Parathyroid adenoma (tissue), 2 donors: ENCODE data around the gene PCMTD2.
A peak's percentile ranks its signal among the peaks of the same experiment; 100 is the strongest.
"Not testable (repeated sequence)": the region's sequence is repeated elsewhere in the genome, so short reads cannot be mapped to it uniquely, and the experiment has no call there.

Source experiments
- H2AFZ ChIP-seq: fragments of 300-600 bp; sonication (generic); one replicate; pipeline ENCODE4 v1.7.0; 2017; ENCODE audit warnings: antibody characterized with exemption, mild to moderate bottlenecking
- H3K27ac ChIP-seq: fragments of 300-600 bp; sonication (generic); one replicate; pipeline ENCODE4 v1.7.0; 2017
- H3K27me3 ChIP-seq: fragments of 300-600 bp; sonication (generic); one replicate; pipeline ENCODE4 v1.7.0; 2017; ENCODE audit warnings: low read length; ENCODE audit not compliant: control insufficient read depth, insufficient read depth
- H3K36me3 ChIP-seq: fragments of 300-600 bp; sonication (generic); one replicate; pipeline ENCODE4 v1.7.0; 2017; ENCODE audit warnings: low read length; ENCODE audit not compliant: control insufficient read depth, insufficient read depth
- H3K4me1 ChIP-seq: fragments of 300-600 bp; sonication (generic); one replicate; pipeline ENCODE4 v1.7.0; 2017; ENCODE audit warnings: control low read depth
- H3K4me2 ChIP-seq: fragments of 300-600 bp; sonication (generic); one replicate; pipeline ENCODE4 v1.7.0; 2017; ENCODE audit warnings: low read length
- H3K4me3 ChIP-seq: fragments of 300-600 bp; sonication (generic); one replicate; pipeline ENCODE4 v1.7.0; 2017; ENCODE audit warnings: low read depth, low read length
- H3K79me2 ChIP-seq: fragments of 300-600 bp; sonication (generic); one replicate; pipeline ENCODE4 v1.7.0; 2017; ENCODE audit warnings: control low read depth
- H3K9ac ChIP-seq: fragments of 300-600 bp; sonication (generic); one replicate; pipeline ENCODE4 v1.7.0; 2017; ENCODE audit warnings: mild to moderate bottlenecking
- H3K9me3 ChIP-seq: fragments of 300-600 bp; sonication (generic); one replicate; pipeline ENCODE4 v1.7.0; 2017; ENCODE audit warnings: low read length; ENCODE audit not compliant: control insufficient read depth
- CTCF ChIP-seq: fragments of 300-600 bp; sonication (generic); IDR thresholded peaks from one replicate; pipeline ENCODE4 v1.7.0; 2017; ENCODE audit warnings: antibody characterized with exemption, mild to moderate bottlenecking
- donor health status: primary hyperparathyroidism.

The PCMTD2 gene

GRCh38 chr20:64316415-64317083 is 61.0 kb downstream of the PCMTD2 start:
- H3K4me1 ChIP-seq, H3K9me3 ChIP-seq, H3K9ac ChIP-seq, H3K27ac ChIP-seq, H3K27me3 ChIP-seq, H3K4me2 ChIP-seq, H3K79me2 ChIP-seq, H3K4me3 ChIP-seq, H3K36me3 ChIP-seq: not testable (repeated sequence)
- peak overlapping the region; percentile 78 for H2AFZ ChIP-seq
- peak; percentile 49 for TF ChIP-seq CTCF

- H3K27ac ChIP-seq, H3K36me3 ChIP-seq: not testable (repeated sequence)
These were observed 61.8 kb downstream of the PCMTD2 start for GRCh38 chr20:64317331-64317730.

GRCh38 chr20:64318056-64318455 is 62.5 kb downstream of the PCMTD2 start:
- H3K4me2 ChIP-seq, H3K27me3 ChIP-seq, H3K79me2 ChIP-seq, H3K4me3 ChIP-seq, H3K4me1 ChIP-seq, H3K9me3 ChIP-seq, H3K9ac ChIP-seq, H2AFZ ChIP-seq, H3K27ac ChIP-seq, H3K36me3 ChIP-seq: not testable (repeated sequence)

More at GRCh38 chr20:64317331-64317730, 61.8 kb downstream of the PCMTD2 start:
- H3K27me3 ChIP-seq, H3K4me3 ChIP-seq, H3K4me2 ChIP-seq, H3K9me3 ChIP-seq, H3K4me1 ChIP-seq, H3K9ac ChIP-seq, H3K79me2 ChIP-seq, H2AFZ ChIP-seq: not testable (repeated sequence)

GRCh38 chr20:64322031-64322789 is 66.7 kb downstream of the PCMTD2 start:
- H3K4me2 ChIP-seq, H3K4me1 ChIP-seq, H3K27me3 ChIP-seq: not testable (repeated sequence)

More at GRCh38 chr20:64322031-64322789, 66.7 kb downstream of the PCMTD2 start:
- not testable (repeated sequence) for H3K36me3 ChIP-seq, H2AFZ ChIP-seq, H3K4me3 ChIP-seq, H3K9me3 ChIP-seq, H3K27ac ChIP-seq, H3K9ac ChIP-seq, H3K79me2 ChIP-seq
